GM15510 (cell line): ENCODE measurements around the gene SPHK2.

ENCODE experiments used
- POLR2A ChIP-seq: IDR thresholded peaks from 3 replicates; pipeline ENCODE4 v1.6.1; 2011; ENCODE audit warnings: borderline replicate concordance; ENCODE audit not compliant: insufficient read length; ENCODE audit errors: extremely low read depth

SPHK2 gene

GRCh38 chr19:48654299-48655059 is 35.2 kb downstream of the SPHK2 start:
- TF ChIP-seq POLR2A: no peak

GRCh38 chr19:48656840-48657474 is 37.7 kb downstream of the SPHK2 start:
- TF ChIP-seq POLR2A: no peak

DNA sequence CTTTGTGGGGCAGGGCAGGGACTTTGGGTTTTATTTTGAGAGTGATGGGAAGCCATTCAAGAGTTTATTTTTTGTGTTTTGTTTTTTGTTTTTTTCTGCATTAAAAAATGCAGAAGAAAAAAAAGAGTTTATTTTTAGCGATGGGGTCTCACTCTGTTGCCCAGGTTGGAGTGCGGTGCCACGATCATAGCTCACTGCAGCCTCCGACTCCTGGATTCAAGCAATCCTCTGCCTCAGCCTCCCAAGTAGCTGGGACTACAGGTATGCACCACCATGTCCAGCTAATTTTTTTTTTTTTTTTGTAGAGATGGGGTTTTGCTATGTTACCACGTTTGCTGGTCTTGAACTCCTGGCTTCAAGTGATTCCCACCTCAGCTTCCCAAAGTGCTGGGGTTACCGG is 39.2 kb downstream of the SPHK2 start:
- TF ChIP-seq POLR2A: no peak

GRCh38 chr19:48659768-48660167 is 40.5 kb downstream of the SPHK2 start:
- TF ChIP-seq POLR2A: no peak

GRCh38 chr19:48660852-48661710 is 41.8 kb downstream of the SPHK2 start:
- TF ChIP-seq POLR2A: no peak

- no peak for TF ChIP-seq POLR2A
These were observed 42.4 kb downstream of the SPHK2 start for GRCh38 chr19:48661711-48662090.

GRCh38 chr19:48663667-48664066 is 44.4 kb downstream of the SPHK2 start:
- TF ChIP-seq POLR2A: no peak

DNA sequence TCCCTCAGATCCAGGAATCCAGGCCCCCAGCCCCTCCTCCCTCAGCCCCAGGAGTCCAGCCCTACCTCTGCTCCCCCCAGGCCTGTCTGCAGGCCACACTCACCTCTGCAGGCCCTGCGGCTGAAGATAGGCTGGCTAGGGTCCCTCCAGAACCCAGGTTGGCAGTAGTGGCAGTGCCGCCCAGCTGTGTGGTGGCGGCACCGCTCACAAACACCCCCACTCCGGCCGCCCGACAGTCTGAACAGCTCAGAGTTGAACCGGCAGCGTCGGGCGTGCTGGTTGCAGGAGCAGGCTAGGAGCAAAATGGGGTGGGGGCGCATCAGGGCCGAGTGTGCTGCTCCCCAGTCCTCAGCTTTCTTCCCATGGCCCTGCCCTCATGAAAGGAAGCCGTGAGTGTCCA is 45.2 kb downstream of the SPHK2 start:
- TF ChIP-seq POLR2A: no peak

- TF ChIP-seq POLR2A: no peak
These were observed 46.5 kb downstream of the SPHK2 start for GRCh38 chr19:48665786-48666185.

GRCh38 chr19:48668332-48668731 is 49.0 kb downstream of the SPHK2 start:
- TF ChIP-seq POLR2A: no peak

GRCh38 chr19:48668761-48669160 is 49.5 kb downstream of the SPHK2 start:
- TF ChIP-seq POLR2A: no peak

DNA sequence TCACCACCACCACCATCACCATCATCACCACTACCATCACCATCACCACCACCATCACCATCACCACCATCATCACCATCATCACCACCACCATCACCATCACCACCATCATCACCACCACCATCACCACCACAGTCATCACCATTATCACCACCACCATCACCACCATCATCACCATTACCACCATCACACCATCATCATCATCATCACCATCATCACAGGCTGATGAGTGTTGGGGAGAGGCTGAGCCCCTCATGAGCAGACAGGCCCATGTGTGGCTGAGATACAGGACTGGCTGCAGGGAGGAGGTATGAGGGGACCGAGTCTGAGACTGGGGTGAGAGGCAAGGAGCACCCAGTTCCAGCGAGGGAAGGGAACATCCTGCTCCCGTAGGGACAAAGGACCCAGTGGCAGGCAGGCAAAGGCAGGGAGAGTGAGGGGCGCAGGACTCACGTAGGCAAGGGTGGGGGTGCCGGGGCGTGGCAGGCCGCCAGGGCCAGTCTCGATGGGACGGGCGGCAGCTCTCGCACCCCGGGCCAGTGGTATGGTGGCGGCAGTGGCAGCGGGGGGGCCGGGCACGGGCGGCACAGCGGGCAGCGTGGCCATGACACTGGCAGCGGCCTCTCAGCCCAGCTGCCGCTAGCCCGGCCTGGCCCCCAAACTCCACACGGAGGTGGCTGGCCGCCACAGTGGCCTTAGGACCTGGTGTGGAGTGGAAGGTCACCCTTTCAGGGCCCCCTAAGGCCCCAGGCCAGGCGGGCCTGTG is 50.8 kb downstream of the SPHK2 start:
- no peak for TF ChIP-seq POLR2A

GRCh38 chr19:48670699-48671445 is 51.6 kb downstream of the SPHK2 start:
- TF ChIP-seq POLR2A: no peak

DNA sequence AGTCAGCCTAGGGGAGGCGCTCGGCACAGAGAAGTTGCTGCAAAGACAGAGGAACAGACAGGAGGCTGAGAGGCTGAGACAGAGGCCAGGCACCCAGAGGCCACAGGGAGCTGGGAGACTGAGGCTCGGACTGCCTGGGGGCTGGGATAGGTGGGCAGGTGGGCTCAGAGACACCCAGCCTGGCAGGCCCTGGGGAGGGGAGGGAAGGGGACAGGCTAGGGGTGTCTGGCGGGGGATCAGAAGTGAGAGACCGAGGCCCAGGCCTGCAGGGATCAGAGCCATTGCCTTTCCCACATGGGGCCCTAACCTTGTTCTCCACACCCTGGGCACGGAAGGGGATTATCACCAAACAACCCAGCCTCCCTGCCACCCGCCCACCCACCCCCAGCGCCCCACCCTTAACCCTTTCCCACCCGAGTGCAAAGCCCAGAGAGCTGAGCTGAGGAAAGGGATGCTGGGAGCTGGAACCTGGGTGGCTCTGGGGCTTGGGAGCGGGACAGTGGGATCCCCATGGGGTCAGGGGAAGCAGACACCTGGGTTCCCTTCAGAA is 52.2 kb downstream of the SPHK2 start:
- TF ChIP-seq POLR2A: no peak

DNA sequence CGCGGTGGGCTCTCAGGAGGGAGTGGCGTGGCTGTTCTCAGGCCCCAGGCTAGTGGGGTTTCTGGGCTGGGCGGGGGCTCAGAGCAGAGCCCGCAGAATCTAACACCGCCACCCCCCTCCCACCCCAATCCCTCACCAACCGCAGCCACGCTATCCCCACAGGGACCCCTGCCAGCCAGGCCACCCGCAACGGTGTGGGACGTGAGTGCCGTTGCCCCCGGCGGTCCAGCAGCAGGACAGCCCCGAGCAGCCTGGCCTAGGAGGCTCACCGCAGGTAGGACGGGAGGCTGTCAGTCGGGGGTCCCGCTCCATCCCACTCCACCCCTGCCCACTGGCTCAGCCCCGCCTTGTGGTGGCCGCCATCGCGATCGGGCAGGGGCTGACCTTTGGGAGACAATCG is 53.7 kb downstream of the SPHK2 start, which contains the start of gene NTN5:
Gene NTN5, minus strand, starts transcription at position 24 of the 400 bp plus-strand sequence. CDS start 2,031 bp downstream, outside the sequence.
- TF ChIP-seq POLR2A: no peak
